GM06990 (cell line): ENCODE data around the gene C1orf50.

Experiments used
- DNase-seq: peaks from one replicate; pipeline ENCODE4 v3.0.0-alpha.2; 2011; ENCODE audit not compliant: insufficient read length; ENCODE audit errors: extremely low read depth
- H3K27me3 ChIP-seq: replicated peaks from 2 replicates; pipeline ENCODE4 v1.6.0; 2011; ENCODE audit warnings: low read length; ENCODE audit not compliant: control insufficient read depth, insufficient read depth
- H3K36me3 ChIP-seq: 2 replicates; pipeline ENCODE4 v1.5.1; 2011; ENCODE audit warnings: low read length; ENCODE audit not compliant: control insufficient read depth, insufficient read depth
- H3K4me3 ChIP-seq: replicated peaks from 2 replicates; pipeline ENCODE4 v1.5.1; 2011; ENCODE audit warnings: low read depth, mild to moderate bottlenecking, control low read depth, low read length
- TF ChIP-seq, protein P1 (sequence below): IDR thresholded peaks from 2 replicates; pipeline ENCODE4 v1.5.1; 2011; ENCODE audit warnings: low read length, control low read depth, mild to moderate bottlenecking, inconsistent platforms; ENCODE audit not compliant: insufficient read depth, poor library complexity, severe bottlenecking

C1orf50 gene

DNA sequence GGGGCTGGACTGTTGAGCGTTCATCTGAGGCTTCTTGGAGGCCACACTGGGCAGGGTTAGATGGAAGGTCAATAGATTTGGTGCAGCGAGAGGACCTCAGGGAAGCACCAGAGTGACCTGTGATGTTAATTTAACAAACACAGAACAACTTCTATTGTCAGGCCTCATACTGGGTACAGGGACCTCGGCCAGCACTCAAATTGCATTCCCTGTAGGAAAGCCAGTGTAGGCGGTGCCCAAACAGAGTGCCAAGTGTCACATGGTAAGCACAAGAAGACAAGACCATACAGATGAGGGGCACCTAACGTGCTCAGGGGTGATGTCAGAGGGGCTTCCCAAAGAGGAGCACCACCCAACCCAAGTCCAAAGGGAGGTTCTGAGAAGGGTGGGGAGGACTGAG is 19.0 kb downstream of the C1orf50 start:
- no peaks in the 10 kb centered on the region for H3K27me3 ChIP-seq
- H3K4me3 ChIP-seq = no peak overlapping the region
- TF ChIP-seq, protein P1, sequence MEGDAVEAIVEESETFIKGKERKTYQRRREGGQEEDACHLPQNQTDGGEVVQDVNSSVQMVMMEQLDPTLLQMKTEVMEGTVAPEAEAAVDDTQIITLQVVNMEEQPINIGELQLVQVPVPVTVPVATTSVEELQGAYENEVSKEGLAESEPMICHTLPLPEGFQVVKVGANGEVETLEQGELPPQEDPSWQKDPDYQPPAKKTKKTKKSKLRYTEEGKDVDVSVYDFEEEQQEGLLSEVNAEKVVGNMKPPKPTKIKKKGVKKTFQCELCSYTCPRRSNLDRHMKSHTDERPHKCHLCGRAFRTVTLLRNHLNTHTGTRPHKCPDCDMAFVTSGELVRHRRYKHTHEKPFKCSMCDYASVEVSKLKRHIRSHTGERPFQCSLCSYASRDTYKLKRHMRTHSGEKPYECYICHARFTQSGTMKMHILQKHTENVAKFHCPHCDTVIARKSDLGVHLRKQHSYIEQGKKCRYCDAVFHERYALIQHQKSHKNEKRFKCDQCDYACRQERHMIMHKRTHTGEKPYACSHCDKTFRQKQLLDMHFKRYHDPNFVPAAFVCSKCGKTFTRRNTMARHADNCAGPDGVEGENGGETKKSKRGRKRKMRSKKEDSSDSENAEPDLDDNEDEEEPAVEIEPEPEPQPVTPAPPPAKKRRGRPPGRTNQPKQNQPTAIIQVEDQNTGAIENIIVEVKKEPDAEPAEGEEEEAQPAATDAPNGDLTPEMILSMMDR = no peak
- DNase-seq = no peak
- H3K36me3 ChIP-seq = peaks cover 2% of the 10 kb centered on the region

DNA sequence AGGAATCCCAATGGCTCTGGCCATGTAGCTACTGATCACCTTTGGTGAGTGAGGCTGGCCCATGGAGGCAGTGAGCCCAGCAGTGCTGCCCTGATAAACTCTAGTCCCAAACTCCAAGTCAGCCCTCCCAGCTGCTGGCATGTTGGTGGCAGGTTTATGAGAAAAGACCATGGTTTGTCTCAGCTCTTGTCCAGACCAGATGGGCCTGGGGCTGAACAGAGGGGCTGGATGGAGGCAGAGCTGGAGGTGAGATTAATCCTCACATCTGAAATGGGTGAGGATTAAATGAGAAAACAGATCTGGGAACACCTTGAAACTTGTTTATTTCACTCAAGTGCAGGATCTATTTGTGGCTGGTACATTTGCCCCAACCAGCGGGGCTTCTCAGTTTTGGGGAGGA is 21.0 kb downstream of the C1orf50 start:
- Histone ChIP-seq H3K36me3 (no peaks in the 10 kb centered on the region), H3K27me3 (no peaks in the 10 kb centered on the region), H3K4me3 (no peak overlapping the region)
- TF ChIP-seq, protein P1 = no peak
- no peak for DNase-seq

GRCh38 chr1:42793824-42794223 is 26.8 kb downstream of the C1orf50 start:
- DNase-seq = no peak
- H3K4me3 ChIP-seq = no peak overlapping the region
- no peaks in the 10 kb centered on the region for H3K36me3 ChIP-seq
- no peaks in the 10 kb centered on the region for H3K27me3 ChIP-seq
- TF ChIP-seq, protein P1 = no peak

GRCh38 chr1:42797414-42797813 is 30.4 kb downstream of the C1orf50 start:
- Histone ChIP-seq H3K36me3 (no peaks in the 10 kb centered on the region), H3K4me3 (no peak overlapping the region), H3K27me3 (no peaks in the 10 kb centered on the region)
- TF ChIP-seq, protein P1 = no peak
- DNase-seq = no peak

DNA sequence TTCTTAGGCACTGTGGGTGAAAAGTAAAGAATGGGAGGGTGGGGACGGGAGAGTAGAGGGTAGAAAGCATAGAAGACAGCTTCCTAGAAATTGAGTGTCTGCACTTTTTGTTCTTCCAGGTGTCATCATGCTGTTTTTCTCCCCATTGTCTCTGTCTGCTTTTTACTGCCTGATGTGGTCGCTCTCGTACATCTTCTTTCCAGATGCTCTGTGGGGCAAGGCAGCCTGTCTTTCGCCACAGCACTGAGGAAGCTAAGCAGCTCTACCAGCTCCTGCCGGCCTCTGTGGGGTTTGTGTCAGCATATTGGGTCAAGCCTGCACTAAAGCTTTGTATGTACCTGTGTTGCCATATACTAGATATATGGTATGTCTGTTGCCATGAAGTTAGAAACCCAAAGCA is 30.9 kb downstream of the C1orf50 start:
- DNase-seq = no peak
- H3K36me3 ChIP-seq = no peaks in the 10 kb centered on the region
- H3K27me3 ChIP-seq = no peaks in the 10 kb centered on the region
- TF ChIP-seq, protein P1 = no peak
- no peak overlapping the region for H3K4me3 ChIP-seq

DNA sequence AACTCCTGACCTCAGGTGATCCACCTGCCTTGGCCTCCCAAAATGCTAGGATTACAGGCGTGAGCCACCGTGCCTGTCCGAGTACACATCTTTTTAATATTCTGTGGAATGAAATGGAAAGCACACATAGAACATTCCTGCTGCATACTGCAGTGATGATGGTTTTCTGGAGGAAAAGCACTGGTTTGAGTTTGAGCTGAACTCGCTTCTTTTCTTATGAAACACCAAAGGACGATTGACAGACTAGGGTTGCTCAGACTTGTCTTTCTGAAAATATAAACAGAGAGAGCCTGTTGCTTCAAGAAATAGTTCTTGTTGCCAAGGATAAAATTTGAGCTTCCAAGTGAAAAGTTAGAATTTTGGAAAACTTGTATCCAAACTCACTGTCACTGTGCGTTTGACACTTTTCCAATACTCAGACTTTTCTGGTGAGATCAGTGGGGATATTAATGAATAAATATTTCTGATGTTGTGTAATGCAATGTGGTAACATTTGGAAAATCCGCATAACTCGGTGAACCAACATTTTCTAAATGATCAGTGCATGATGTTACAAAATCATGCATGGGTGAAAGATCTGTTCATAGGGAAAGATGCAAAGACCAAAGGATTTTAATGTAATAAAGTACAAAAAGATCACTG is 34.9 kb downstream of the C1orf50 start:
- TF ChIP-seq, protein P1 = no peak
- Histone ChIP-seq H3K27me3 (no peaks in the 10 kb centered on the region), H3K36me3 (no peaks in the 10 kb centered on the region), H3K4me3 (no peak overlapping the region)
- DNase-seq = no peak
